Activated T-cell treated with anti-CD3 and anti-CD28 coated beads for 48 hours (primary cell): Measurements from ENCODE around the gene PINLYP.
"Not testable (repeated sequence)": the region's sequence is repeated elsewhere in the genome, so short reads cannot be mapped to it uniquely, and the experiment has no call there.

Experiments used
- DNase-seq: peaks from one replicate; pipeline ENCODE4 v3.0.0-alpha.2; 2020; ENCODE audit warnings: low read depth

PINLYP gene

GRCh38 chr19:43582495-43582894, 6.9 kb downstream of the PINLYP start:
- no peak for DNase-seq

- DNase-seq: no peak
Observed at GRCh38 chr19:43584484-43584883, 8.9 kb downstream of the PINLYP start.

DNA sequence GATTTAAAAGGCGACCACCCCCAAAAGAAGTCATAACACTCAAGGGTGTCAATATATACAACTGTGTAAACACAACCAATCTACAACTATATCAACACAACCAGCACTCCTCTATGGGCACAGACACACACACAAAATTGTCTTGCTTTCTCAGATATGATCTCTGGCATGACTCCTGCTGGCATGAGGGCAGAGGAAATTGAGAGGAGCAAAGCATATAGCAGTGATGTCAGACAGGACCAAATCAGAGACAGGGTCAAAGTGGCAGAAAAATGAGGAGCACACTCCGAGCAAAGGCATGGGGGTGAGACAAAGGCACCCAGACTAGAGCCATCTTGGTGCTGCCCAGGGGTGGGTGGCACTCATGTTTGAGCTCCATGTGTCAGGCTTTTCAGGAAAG, 10.7 kb downstream of the PINLYP start:
- no peak for DNase-seq

DNA sequence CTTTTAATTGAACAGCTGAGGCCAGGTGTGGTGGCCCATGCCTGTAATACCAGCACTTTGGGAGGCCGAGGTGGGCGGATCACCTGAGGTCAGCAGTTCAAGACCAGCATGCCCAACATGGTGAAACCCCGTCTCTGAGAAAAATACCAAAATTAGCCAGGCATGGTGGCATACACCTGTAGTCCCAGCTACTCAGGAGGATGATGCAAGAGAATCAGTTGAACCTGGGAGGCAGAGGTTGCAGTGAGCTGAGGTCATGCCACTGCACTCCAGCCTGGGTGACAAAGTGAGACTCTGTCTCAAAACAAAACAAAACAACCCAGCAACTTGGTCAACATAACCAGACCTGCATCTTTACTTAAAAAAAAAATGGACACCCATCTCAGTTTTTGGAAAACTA, 11.4 kb downstream of the PINLYP start:
- not testable (repeated sequence) for DNase-seq

DNA sequence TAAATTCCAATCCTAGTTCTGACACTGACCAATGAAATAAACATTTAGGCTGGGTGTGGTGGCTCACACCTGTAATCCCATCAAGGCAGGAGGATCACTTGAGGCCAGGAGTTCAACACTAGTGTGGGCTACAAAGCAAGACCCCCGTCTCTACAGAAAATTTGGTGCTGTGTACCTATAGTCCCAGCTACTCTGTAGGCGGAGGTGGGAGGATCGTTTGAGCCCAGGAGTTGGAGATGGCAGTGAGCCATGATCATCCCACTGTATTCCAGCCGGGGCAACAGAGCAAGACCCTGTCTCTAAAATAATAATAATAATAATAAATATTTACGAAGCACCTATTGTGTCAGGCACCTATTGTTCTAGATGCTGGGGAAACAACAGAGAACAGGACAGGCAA, 13.7 kb downstream of the PINLYP start:
- DNase-seq: no peak

DNA sequence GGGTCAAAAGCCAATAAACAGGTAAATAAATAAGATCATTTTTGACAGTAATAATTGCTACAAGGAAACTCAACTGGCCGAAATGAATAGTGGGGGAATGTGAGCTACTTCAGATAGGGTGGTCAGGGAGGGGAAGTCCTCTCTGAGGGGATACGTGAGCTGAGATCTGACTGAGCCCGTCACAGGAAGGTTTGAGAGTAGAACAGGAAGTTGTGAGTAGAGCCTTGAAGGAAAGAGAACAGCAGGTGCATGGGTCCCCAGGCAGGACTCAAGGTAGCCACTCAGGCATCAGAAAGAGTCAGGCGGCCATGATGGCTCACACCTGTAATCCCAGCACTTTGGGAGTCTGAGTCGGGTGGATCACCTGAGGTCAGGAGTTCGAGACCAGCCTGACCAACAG, 14.1 kb downstream of the PINLYP start:
- no peak for DNase-seq

- no peak for DNase-seq
Observed at GRCh38 chr19:43591904-43592772, 16.5 kb downstream of the PINLYP start.

- DNase-seq: no peak
Observed at GRCh38 chr19:43592800-43593350, 17.3 kb downstream of the PINLYP start.

- DNase-seq: no peak
Observed at GRCh38 chr19:43594081-43594697, 18.6 kb downstream of the PINLYP start.

GRCh38 chr19:43594710-43595604, 19.4 kb downstream of the PINLYP start:
- peak; percentile 73 for DNase-seq

DNA sequence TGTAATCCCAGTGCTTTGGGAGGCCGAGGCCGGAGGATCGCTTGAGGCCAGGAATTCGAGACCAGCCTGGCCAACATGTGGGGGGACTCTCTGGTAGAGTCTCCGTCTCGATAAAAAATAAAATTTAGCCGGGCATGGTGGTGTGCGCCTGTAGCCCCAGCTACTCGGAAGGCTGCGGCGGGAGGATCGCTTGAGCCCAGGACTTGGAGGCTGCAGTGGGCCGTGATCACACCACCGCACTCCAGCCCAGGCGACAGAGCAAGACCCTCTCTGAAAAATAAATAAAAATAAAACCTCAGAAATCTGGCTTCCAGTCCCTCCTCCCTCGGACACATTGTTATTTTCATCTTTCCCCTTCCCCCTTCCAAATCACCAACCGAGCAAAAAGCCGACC, 20.0 kb downstream of the PINLYP start:
- DNase-seq: no peak

DNA sequence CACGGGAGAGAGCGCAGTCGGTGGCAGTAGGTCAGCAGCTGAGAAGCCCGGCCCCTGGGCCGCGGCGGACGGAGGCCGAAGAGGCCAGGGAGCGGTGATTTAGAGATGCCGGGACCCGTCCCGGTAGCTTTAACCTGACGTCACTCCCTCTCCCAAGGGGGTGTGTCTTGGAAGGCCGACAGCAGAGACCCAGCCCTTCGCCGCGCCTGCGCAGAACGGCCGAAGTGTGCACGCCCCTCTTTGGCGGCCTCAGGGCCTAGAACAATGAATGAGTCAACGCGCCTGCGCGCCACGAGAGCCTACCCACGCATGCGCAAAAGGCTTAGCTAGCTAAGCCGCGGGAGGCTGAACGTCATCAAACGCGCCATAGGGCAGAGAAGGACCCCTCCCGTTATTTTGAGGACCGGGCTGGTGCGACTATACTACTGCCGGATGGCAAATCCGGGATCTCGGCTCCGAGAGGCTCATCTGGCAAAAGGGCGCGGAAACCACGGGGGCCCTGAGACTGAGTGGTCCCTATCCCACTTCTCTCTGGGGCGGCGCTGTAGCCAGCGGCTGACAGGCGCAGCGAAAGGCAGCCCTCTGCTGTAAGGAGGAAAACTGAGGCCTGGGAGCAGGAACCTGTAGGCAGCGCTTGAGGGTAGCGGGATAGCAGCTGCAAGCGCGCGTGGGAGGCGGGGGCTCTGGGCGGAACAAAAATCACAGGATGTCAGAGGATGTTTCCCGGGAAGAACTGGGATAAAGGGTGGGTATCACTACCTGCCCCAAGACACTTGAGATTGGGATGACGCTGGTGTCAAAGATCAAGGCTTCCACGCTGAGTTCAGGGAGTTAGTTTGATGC, 20.6 kb downstream of the PINLYP start, which contains the start of the genes IRGQ and ZNF576:
TSS of gene IRGQ (minus strand) at position 136 of the 843 bp plus-strand sequence. CDS start 796 bp downstream, outside the sequence.
TSS of gene ZNF576 (plus strand) at position 597 of the 843 bp plus-strand sequence. CDS start 514 bp downstream, outside the sequence.
- DNase-seq: peak; percentile 99

- DNase-seq: no peak
Observed at GRCh38 chr19:43596842-43597461, 21.4 kb downstream of the PINLYP start.

DNA sequence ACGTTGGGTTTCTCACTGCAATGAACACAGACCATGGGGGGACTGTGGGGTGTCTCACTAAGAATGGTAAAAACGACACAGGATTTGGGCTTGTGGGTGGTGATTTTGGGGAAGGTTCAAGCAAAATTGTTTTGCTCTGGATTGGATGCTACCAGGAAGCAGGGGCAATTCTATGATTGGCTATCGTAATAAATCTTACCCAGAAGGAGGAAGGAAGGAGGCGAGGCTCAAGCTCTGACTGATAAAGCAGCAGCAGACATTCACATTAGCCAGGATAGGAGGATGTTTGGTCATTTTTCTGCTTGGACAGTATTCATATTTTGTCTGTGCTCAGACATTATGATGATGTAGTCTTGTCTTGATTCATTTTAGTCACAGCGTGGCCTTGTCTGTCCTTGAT, 22.3 kb downstream of the PINLYP start:
- DNase-seq: no peak

DNA sequence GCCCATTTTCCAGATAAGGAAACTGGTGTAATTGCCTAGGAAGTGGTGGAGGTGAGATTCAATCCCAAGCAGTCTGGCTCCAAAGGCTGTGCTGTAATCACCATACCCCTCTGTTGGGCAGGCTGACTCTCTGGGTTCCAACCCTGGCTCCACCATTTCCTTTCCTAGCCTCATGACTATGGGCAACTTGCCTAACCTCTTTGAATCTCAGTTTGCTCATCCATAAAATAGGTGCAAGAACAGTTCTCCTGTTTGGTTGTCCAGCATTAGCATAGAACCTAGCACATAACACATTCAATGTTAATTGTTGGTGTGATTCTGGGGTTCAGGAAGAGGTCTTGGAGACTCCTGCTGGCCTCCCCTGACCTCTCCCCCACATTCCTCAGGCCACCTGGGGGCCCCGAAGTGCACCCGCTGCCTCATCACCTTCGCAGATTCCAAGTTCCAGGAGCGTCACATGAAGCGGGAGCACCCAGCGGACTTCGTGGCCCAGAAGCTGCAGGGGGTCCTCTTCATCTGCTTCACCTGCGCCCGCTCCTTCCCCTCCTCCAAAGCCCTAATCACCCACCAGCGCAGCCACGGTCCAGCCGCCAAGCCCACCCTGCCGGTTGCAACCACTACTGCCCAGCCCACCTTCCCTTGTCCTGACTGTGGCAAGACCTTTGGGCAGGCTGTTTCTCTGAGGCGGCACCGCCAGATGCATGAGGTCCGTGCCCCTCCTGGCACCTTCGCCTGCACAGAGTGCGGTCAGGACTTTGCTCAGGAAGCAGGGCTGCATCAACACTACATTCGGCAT, 23.0 kb downstream of the PINLYP start:
- DNase-seq: no peak

GRCh38 chr19:43599635-43600295, 24.2 kb downstream of the PINLYP start:
- DNase-seq: no peak

- not testable (repeated sequence) for DNase-seq
Observed at GRCh38 chr19:43600326-43600725, 24.7 kb downstream of the PINLYP start.

GRCh38 chr19:43605875-43606568, 30.4 kb downstream of the PINLYP start:
- DNase-seq: no peak
